NCI-H1105 treated with DMSO at 0.1 percent for 48 hours (cell line): Measurements from ENCODE around the gene CNRIP1.

Experiments
- DNase-seq: peaks from one replicate; lab custom pipeline; 2025; lab: John Stamatoyannopoulos, UW

Gene CNRIP1

DNA sequence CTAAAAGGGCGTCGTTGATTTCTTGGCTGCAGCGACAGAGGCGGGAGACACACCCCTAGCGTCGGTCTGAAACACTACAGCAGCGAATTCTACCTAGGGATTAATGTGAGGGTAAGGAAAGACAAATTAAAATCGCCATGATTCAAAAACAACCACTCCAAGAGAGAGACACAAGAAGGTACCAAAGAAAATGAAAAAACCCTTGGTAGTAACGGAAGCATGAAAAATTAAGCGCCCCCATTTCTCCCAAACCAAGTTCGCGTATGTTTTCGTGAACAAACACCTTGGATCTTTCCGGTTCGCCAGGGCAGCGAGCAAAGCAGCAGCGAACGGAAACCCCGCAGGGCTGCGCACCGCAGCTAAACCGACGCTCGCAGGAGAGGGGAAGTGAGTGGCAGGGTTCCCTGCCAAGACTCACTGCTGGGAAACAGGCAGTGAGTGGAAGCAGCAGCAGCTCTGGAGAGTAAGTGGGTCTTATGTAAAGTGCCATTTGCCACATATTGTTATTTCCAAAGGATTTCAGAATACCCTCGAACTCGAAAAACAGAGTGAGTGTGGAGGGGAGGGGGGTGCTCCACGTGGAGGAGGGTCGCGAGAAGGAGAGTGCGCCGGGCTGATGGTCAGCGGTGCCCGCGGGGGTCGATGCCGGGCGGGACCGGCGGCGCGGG, 68.4 kb downstream of the CNRIP1 start:
- peak; percentile 82 for DNase-seq

DNA sequence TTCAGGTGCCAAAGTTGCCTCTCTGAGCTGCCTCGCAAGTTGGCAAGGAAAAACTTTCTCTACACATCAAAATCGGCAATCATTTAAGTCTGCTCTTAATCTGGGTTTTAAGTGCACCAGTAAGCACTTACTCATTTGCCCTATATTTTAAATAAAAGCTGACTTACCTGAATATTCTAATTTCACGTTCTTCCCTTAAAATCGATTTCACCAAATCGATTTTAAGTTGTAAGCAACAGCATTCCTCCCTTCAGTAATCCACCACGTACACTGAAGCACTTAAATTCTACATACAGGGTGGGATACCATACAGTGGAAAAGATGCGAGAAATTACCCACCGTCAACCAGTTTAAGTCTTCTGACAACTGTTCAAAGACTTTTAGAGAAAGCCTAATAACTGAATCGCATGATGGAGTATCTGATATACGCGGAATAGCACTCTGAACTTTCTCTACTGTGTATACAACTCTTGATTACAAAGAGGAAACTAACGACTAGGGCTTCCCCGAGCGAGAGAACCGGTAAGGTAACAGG, 69.0 kb downstream of the CNRIP1 start:
- no peak for DNase-seq

DNA sequence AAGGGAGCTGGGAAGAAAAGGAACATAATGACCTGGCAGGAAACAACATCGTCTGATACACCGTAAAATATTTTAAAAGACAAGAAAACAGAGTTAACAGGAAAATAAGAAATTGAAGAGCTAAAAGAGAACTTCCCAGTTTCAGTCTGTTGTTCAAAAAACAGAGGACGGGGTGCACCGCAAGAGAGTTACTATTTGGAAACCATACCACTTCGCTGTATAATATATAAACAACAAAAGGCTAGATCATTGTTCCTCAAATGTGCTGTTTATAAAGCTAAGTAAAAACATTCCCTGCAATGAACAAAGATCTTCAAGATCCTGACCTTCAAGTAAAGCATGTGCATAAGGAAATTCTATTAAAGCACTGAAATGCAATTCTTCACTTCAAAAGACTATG, 69.6 kb downstream of the CNRIP1 start:
- DNase-seq: no peak

DNA sequence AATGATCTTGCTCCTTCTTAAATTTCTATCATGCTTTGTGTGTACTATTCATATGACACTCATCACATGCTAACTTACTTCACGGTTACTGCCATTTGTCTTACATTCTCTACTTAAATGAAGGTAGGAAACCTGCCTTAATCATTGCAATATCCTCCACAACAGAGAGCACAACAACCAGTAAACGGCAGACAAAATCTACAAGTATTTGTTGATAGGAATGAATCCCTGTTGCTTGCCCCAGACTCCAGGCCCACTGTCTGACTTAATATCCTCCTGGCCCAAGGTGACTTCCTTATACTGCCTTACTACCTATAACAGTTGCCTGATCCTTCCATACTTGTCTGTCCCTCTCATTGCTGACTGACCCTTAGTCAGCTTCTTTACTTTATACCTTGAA, 70.9 kb downstream of the CNRIP1 start:
- no peak for DNase-seq

DNA sequence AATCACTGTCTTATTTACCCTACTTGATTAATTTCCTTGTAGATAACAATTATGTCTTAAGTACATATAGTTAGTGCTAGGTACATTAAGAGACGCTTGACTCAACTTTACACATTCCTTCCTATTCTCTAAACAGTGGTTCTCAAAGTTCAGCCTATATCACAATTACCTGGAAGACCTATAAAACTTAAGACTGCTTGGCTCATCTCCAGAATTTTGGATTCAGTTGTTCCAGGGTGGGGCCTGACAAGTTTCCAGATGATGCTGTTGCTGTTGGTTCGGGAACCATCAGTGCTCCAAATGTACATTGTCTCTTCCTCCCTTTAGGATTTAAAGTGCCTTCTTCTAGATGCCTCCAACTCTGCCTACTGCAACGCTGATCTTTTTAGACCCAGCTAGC, 71.4 kb downstream of the CNRIP1 start:
- no peak for DNase-seq

DNA sequence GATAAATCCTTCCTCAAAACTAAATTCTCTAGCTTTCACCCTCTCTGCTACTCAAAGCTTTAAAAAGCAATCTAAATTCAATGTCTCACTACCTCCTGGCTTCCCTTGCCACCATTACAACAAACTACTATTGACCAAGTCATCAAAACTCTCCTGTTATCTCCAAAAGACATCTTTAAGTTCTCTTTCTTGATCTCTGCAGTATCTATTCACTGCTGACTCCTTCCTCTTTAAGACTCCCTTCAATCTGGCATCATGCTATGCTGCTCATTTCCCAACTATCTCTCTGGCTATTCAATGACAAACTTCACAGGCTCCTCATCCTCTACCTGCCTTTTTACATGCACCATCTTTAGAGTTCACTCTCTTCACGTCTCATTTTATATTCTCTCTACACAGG, 73.4 kb downstream of the CNRIP1 start:
- no peak for DNase-seq

DNA sequence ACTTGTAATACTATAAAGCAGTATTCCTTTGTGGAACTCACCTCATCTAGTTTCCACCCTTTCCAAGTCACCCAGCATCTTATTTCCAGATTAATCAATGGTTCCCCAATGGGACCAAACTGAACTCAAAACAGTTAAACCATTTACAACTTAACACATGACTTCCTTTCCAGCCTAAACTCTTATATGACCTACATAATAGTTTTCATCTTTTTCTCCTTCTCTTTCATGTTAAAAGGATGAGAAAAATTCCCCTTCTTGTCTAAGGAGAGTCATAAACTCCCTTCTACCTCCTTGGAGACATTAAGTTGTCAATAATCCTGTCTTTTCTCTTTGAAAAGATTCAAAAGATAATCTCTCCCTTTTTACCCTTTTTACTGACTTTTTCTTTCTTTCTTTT, 74.1 kb downstream of the CNRIP1 start:
- DNase-seq: no peak

DNA sequence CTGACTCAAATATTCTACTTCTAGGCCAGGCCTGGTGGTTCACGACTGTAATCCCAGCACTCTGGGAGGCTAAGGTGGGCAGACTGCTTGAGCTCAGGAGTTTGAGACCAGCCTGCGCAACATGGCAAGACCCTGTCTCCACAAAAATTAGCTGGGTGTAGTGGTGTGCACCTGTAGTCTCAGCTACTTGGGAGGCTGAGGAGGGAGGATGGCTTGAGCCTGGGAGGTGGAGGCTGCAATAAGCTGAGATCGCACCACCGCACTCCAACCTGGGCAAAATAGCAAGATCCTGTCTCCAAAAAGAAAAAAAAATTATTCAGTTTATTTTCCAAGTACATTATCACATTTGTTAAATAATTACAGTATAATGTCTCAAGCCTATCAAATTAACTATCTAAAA, 74.7 kb downstream of the CNRIP1 start:
- DNase-seq: no peak

DNA sequence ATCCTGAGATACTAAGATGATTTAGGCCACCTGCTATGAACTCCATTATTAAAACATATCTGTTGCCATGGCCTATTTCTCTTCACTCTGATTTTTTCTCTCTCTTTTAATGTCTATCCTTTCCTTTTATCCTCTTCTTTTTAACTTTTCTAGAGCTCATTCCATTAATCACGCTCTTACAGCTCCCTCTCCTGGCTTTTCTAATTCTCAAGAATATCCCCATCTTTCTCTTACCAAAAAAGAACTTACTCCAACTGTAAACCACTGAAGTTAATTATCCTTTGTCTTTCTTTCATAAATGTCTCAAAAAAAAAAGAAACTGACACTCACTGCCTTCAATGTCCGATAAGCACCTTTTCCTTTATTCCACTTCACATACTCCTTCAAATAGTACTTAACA, 75.3 kb downstream of the CNRIP1 start:
- DNase-seq: no peak
